C4-2B (cell line): ENCODE results near the gene KLHL17.

Source experiments
- H3K27ac ChIP-seq: fragments of 450-650 bp; 2 replicates; pipeline ENCODE4 v1.5.1; 2017
- CTCF ChIP-seq: fragments of 450-650 bp; conservative IDR thresholded peaks from 2 replicates; pipeline ENCODE4 v1.5.1; 2017; ENCODE audit warnings: mild to moderate bottlenecking
- ZFX ChIP-seq: fragments of 450-650 bp; IDR thresholded peaks from 2 replicates; pipeline ENCODE4 v1.6.1; 2017

The KLHL17 gene

GRCh38 chr1:918843-919242, 41.5 kb upstream of the KLHL17 start:
- TF ChIP-seq ZFX (no peak), CTCF (no peak)
- H3K27ac ChIP-seq = no peak overlapping the region

GRCh38 chr1:919271-919872, 41.0 kb upstream of the KLHL17 start:
- no peak overlapping the region for H3K27ac ChIP-seq
- TF ChIP-seq ZFX (no peak), CTCF (no peak)

GRCh38 chr1:920010-920409, 40.4 kb upstream of the KLHL17 start:
- H3K27ac ChIP-seq = peak overlapping the region; percentile 33
- TF ChIP-seq ZFX (no peak), CTCF (no peak)

GRCh38 chr1:920521-920920, 39.9 kb upstream of the KLHL17 start:
- no peak for TF ChIP-seq ZFX
- no peak for TF ChIP-seq CTCF
- H3K27ac ChIP-seq = peak overlapping the region; percentile 33

- peak overlapping the region; percentile 33 for H3K27ac ChIP-seq
- TF ChIP-seq CTCF (no peak; the same call in 1 of the 2 replicates), ZFX (no peak)
Observed at GRCh38 chr1:921011-921837, 39.2 kb upstream of the KLHL17 start.

GRCh38 chr1:923131-923990, 37.0 kb upstream of the KLHL17 start, which contains the start of gene SAMD11:
Gene SAMD11 (plus strand): TSS chr1:923923. CDS start chr1:924432, 509 bp downstream.
- H3K27ac ChIP-seq = peak within 1 kb of the TSS; percentile 85
- TF ChIP-seq CTCF = no peak; the same call in 1 of the 2 replicates
- TF ChIP-seq ZFX = no peak
